ENCODE measurements around the gene G6PD.
"Not testable (repeated sequence)": the region's sequence is repeated elsewhere in the genome, so short reads cannot be mapped to it uniquely, and the experiment has no call there.

- not testable (repeated sequence) for TF ChIP-seq CTCF (IDR thresholded peaks at IDR 0.05); ZFX (IDR thresholded peaks at IDR 0.05; ENCODE audit: borderline replicate concordance)
Observed at GRCh38 chrX:154501423-154501822, 45.2 kb downstream of the G6PD start.
